Fibroblast of the conjunctiva (primary cell): ENCODE data around the gene CLCNKB.
"Not testable (repeated sequence)": the region's sequence is repeated elsewhere in the genome, so short reads cannot be mapped to it uniquely, and the experiment has no call there.

Experiments used
- DNase-seq: peaks from one replicate; pipeline ENCODE4 v3.0.0-alpha.2; 2010; ENCODE audit warnings: low read depth

CLCNKB gene

DNA sequence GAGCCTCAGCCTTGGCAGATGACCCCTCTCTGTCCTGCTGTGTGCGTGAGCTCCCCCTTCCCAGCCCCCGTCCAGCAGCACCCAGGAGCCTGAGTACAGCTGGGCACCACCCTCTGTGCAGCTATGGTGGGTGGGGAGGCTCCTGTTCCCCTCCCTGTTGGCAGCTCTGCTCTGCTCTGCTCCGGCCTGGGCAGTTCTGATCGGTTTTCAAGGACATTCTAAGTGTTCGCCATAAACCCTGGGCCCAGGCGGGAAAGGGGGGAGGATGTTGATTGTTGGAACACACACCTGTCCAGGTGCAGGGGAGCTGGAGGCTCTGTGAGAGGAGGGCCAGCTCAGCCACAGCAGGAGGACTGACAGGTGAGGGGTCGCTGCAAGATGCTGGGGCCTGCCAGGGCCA is at the start of gene CLCNKB:
Gene CLCNKB (plus strand): TSS at position 262 of the 400 bp plus-strand sequence. CDS start 711 bp downstream, outside the sequence.
- no peak for DNase-seq

DNA sequence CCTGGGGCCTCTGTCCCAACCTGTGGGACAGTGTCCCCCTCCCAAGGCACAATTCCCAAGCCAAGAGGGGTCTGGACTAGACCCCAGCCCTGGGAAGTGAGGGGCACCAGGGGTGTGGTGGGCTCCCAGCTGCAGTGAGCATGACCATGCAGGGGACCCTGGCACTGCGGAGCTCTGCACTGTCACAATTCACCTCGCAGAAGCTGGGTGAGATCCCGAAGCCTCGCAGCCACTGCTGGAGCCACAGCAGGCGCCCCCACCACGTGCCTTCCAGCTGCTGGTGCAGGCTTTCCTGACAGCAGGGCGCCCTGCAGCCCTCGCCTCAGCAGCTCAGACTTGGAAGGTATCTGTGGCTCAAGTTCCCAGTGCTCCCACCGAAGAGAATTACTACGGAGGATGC is 49.5 kb upstream of the CLCNKB start:
- no peak for DNase-seq

- peak; percentile 47 for DNase-seq
Observed at GRCh38 chr1:15994590-15995351, 48.8 kb upstream of the CLCNKB start.

- DNase-seq: no peak
Observed at GRCh38 chr1:15997076-15997585, 46.5 kb upstream of the CLCNKB start.

DNA sequence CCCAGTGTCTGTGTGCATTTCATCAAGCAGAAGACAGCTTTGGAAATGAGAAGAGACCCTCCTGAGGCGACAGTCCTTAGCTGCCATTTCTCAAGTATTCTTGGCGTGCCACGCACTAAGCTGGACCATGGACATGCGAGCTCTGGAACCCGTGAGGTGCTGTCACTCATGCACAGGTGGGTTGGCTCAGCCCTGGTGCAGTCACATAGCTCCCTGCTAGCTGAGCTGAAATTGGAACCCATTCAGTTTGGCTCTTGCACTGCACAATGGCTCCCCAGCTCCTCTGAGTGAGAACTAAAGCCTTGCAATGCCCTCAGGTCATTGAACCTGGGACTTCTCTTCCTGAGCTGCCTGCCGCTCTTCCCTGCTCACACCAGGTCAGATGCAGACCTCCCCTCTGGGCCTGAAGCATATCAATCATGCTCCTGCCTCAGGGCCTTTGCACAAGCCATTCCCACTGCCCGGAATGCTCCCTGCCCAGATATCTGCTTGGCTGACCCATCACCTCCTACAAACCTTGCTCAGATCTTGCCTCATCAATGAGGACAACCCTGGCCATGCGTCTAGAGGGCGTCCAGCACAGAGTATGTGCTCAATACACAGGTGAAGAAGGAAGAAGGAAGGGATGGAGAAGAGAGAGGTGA is 45.8 kb upstream of the CLCNKB start:
- DNase-seq: no peak

- DNase-seq: no peak
Observed at GRCh38 chr1:15998929-15999328, 44.7 kb upstream of the CLCNKB start.

GRCh38 chr1:16001274-16001673 is 42.3 kb upstream of the CLCNKB start:
- DNase-seq: not testable (repeated sequence)

DNA sequence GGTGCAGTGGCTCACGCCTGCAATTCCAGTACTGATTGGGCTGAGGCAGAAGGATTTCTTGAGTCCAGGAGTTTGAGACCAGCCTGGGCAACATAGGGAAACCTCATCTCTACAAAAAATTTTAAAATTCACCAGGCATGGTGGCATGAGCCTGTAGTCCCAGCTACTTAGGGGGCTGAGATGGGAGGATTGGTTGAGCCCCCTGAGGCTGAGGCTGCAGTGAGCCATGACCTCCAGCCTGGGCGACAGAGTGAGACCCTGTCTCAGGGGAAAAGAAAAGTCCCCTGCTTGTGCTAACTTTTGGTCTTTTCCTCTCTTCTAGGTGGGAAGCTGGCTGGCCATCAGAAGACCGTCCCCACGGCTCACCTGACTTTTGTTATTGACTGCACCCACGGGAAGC is 38.0 kb upstream of the CLCNKB start:
- DNase-seq: no peak

DNA sequence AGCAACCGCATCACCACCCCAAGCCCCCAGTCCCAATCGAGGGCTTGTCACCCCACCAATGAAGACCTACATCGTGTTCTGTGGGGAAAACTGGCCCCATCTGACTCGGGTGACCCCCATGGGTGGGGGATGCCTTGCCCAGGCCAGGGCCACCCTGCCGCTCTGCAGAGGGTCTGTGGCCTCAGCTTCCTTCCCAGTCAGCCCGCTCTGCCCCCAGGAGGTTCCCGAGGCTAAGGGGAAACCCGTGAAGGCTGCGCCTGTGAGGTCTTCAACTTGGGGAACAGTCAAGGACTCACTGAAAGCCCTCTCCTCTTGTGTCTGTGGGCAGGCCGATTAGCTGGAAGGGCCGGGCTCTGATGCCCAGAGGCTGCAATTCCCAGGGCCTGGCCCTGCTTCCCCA is 37.6 kb upstream of the CLCNKB start:
- DNase-seq: no peak

GRCh38 chr1:16006552-16007485 is 36.8 kb upstream of the CLCNKB start:
- DNase-seq: no peak

- no peak for DNase-seq
Observed at GRCh38 chr1:16007671-16008341, 35.8 kb upstream of the CLCNKB start.

DNA sequence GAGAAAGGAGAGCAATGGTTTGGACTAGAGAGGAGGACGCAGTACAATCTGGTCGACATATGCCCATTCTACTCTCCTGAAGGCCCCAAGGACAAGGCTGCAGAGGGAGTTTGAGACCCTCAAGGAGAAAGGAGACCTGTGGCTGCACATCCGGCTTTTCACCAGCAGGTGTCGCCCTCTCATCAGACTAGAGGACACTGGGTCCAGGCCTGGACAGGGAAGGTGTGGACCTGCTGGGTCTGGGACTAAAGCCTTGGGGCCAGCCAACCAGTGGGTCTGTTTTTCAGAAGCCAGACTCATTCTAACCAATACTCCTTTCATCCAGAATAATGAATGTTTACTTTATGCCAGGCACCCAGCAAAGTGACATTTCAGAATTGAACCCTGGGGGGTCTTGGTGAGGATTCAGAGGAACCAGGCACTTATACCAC is 34.5 kb upstream of the CLCNKB start:
- DNase-seq: peak; percentile 59

- DNase-seq: no peak
Observed at GRCh38 chr1:16009678-16010077, 33.9 kb upstream of the CLCNKB start.

- DNase-seq: no peak
Observed at GRCh38 chr1:16010837-16011236, 32.7 kb upstream of the CLCNKB start.

DNA sequence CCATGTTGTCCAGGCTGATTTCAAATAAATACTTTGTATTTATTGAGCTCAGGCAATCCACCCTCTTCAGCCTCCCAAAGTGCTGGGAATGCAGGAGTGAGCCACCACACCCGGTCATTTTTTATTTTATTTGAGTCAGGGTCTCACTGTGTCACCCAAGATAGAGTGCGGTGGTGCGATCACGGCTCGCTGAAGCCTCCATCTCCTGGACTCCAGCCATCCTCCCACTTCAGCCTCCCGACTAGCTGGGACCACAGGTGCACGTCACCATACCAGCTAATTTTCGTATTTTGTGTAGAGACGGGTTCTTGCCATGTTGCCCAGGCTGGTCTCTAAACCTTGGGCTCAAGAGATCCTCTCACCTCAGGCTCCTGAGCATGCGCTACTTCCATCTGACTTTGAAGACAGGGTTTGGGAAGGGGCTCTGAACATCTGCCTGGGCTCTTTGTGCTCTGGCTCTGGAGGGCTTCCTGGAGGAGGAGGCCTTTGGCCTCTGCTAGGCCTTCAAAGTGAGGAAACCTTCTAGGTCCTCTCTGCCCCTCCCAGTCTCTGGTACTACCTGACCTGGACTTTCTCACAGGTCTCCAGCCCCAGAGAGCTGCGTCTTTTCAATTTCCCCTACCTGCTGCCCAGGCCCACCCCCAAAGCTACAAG is 31.5 kb upstream of the CLCNKB start:
- DNase-seq: no peak

- DNase-seq: no peak
Observed at GRCh38 chr1:16012590-16013219, 30.9 kb upstream of the CLCNKB start.

GRCh38 chr1:16013220-16013907 is 30.2 kb upstream of the CLCNKB start:
- DNase-seq: peak; percentile 40

- no peak for DNase-seq
Observed at GRCh38 chr1:16013908-16014258, 29.7 kb upstream of the CLCNKB start.

DNA sequence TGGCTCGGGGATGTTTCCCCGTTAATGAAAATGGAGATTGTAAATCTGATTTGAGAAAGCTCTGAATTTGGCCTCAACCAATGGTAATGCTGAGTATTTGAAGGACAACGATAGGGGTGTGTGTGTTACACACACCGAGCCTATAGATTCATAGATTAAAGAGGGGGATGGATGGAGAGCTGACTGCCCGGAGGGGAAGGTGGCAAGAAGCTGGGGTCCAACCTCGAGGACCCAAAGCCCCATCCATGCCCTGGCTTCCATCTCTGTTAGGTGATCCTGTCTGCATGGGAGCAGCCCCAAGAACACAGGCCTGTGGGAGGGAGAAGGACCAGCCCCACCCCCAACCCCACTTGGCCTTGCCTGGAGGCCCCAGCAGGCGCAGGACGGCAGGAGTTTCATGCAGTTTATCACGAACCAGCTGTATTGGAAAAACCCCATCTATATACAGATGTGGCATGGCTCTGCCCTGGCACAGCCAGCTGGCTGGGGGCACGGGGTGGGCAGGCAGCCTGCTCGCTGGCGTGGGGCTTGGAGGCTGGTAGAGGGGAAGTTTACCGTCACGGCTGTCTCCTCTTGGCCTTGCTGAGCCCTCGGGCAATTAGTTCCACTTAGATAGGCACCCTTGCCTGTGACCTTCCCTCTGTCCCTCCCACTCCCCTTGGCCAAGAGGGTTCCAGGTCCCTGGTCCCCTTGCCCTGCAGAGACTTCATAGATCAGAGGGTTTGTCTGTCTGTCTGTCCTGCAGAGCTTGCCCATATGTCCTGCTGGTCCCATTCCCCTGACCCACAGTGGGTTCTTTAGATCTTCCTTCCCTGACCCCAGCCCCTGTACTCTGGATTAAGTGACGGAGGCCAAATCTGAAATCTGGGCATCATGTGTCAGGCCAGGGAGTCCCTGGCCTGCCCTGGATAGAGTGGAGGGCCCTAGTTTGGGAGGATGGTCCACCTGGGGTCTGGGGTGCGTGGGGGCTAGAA is 28.8 kb upstream of the CLCNKB start:
- DNase-seq: no peak
